HG03066 (cell line): ENCODE data around the gene DPY30.
A peak's percentile ranks its signal among the peaks of the same experiment; 100 is the strongest.

Experiments
- ATAC-seq: cut with Tn5 transposase; IDR thresholded peaks from one replicate; pipeline ENCODE4 v1.9.1; 2021; ENCODE audit warnings: low read depth; ENCODE audit not compliant: unreplicated experiment

Gene DPY30

DNA sequence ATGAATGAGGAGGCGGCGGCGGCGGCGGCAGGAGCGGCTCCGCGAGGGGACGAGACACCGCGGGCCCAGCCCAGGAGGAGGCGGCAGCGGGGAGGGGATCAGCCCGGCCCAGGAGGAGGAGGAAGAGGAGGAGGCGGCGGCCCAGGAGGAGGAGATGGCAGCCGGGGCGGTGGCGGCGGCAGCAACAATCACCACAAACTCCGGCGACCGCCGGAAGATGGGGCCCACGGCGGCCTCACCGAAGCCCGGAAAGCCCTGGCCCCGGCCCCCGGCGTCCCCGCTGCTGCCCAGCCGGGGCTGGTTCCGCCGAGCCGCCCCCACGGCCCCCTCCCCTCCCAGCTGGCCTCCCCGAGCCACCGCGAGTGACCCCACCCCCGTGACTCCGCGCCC is 29.3 kb downstream of the DPY30 start:
- ATAC-seq = peak; percentile 55

DNA sequence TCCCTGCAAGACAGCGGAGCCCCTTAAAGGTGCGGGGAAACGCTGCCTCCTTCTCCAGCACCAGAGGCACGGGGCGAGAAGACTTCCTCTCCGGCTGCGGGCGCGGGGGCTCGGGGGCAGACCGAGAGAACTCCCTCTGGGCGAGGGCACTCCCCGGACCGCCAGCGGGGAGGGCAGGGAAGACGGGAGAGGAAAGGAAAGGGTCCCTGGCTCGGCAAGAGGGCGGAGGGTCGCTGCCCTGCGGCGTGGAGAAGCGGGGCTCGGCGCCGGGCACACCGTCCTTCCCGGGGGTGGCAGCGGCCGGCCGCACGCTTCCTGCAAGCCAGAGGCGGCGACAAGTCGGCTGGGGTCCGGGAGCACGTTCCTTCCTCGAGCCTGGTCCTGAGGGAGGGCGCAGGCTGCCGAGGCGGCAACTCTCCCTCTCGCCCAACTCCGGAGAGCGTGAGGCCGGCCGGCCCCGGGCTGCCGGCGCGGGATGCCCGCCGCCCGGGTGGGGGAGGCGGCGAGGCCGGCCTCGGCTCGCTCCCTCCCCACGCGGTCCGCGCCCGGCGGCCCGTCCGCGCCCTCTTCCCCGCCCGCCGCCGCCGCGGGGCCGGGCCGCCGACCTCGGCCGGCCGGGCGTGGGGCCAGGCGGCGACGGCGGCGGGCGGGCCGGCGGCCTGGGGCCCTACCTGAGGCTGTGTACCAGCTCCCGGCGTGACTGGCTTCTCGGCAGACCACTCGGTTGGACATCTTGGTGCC is 29.9 kb downstream of the DPY30 start:
- peak; percentile 15 for ATAC-seq

DNA sequence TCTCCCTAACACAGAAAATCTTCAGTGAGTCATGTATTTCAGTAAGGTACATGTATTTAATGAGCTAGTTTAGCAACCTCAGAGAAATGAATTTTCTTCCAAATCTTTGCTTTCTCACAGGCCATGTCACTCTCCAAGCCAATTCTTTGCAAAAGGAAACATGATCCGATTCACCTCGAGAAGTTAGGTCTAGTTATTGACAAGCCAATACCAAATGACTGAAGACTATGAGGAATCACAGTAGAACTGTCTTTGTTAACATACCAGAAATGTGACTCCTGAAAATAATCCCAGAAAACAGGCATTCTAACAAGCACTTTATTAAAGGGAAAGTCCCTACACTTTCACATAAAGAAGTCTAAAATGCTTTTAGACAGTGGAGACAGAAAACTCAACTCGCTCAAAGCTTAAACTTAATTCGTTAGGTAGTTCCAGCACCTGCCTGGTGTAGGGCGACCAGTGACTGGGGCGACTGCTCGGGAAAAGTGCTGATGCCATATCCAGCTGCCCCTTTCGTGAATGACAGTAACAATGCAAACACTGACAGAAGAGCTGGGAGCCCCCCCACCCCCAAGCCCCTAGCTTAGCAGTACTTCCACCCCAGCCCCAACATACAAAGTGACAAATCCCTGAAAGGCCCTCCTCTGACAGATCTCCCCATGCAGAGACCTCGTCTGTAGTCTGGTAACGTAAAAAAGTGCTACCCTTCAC is 30.6 kb downstream of the DPY30 start:
- no peak for ATAC-seq

GRCh38 chr2:32007121-32007391 is 32.5 kb downstream of the DPY30 start:
- ATAC-seq = no peak

DNA sequence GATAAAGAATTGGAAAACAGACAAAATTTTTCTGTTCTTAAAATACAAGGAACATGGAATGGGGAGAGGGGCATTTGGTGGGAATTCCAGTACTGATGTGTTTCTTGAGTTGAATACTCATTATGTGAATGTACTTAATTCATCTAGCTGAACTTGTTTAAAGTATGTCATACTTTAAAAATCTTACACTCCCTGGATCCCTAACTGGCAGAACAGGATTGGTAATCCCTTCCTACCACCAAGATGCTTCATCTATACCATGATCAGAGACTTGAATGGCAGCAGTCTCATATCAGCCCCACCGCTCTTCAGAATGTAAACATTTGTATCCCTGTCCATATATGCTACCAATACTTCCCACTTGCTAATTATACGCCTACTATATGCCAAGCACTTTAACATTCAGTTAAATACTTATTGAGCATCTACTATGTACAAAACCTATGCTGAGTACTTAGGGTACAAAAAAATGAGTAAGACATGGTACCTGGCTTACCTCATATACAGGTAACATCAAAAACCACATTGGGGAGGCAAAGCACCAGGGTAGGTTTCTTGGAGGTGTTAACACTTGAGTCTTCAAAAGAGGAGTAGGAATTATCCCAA is 34.1 kb downstream of the DPY30 start:
- no peak for ATAC-seq

DNA sequence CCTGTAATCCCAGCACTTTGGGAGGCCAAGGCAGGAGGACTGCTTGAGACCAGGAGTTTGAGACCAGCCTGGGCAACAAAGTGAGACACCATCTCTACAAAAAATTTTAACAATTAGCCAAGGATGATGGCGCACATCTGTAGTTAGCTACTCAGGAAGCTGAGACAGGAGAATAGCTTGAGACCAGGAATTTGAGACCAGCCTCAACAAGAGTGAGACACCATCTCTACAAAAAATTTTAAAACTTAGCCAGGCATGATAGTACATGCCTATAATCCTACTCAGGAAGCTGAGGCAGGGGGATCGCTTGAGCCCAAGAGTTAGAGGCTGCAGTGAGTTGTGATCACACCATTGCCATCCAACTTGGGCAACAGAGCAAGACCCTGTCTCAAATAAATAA is 35.8 kb downstream of the DPY30 start:
- ATAC-seq = no peak

DNA sequence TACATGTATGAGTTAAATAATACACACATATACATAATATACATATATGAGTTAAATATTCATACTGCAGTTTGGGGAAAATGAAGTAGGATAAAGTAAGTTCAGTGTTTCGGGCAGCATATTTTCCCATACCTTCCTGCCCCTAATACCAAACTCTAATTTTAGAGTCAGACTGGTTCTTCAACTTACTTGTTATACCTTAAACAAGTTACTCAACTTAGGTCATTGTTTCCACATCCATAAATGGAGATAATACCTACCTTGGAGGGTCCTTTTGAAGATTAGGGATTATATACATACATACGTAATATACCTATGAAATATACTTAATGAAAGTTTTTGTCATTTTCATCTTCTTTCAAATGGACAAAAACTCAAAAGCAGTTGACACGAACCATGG is 37.2 kb downstream of the DPY30 start:
- ATAC-seq = no peak

DNA sequence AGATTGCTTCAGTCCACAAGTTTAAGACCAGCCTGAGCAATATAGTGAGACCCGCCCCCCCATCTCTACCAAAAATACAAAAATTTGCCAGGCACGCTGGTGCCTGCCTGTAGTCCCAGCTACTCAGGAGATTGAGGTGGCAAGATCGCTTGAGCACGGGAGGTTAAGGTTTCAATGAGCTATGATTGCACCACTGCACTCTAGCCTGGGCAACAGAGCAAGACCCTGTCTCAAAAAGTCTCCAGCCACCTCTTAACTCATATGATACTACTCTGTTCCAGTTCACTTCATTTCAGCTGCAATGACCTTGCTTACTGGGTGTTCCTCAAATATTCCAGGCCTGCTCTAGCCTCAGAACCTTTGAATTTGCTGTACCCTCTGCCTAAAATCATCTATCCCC is 40.2 kb downstream of the DPY30 start:
- no peak for ATAC-seq

DNA sequence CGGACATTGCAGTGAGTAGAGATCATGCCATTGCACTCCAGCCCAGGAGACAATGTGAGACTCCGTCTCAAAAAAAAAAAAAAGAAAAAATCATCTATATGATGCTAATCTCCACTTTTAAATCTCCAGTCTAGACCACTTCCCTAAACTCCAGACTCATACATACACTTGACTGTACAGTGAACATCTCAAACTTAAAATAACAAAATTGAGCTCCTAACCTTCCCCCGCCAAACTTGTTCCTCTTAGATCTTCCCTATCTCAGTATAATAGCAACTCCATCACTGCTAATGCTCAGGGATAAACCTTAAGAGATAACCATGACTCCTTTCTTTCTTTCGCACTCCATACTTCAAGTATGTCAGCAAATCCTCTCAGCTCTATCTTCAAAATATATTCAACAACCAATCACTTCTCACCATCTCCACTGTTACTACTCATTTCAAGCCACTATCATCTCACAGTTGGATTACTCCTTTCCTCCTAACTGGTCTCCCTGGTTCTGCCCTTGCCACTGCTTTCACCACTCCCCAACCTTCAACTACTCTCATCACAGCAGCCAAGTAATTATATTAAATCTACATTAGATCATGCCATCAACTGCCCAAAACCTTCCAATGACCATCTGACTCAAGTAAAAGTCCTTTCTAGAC is 40.7 kb downstream of the DPY30 start:
- no peak for ATAC-seq

DNA sequence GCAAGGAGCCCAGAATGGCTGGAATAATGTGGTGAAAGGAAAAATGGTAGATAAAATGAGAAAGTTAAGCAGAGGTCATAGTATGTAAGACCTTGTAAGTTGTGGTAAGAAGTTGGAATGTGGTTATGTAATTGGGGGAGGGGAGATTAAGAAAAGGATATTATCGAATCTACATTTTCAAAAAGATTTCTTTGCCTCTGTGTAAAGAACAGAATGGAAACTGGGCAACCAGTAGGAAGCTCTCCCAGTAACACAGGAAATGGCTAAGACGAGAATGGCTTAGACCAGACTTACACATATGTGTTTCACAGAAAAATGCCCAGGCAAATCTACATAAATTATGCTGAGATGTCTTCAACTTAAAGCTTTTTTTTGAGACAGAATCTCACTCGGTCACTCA is 42.0 kb downstream of the DPY30 start:
- ATAC-seq = no peak

DNA sequence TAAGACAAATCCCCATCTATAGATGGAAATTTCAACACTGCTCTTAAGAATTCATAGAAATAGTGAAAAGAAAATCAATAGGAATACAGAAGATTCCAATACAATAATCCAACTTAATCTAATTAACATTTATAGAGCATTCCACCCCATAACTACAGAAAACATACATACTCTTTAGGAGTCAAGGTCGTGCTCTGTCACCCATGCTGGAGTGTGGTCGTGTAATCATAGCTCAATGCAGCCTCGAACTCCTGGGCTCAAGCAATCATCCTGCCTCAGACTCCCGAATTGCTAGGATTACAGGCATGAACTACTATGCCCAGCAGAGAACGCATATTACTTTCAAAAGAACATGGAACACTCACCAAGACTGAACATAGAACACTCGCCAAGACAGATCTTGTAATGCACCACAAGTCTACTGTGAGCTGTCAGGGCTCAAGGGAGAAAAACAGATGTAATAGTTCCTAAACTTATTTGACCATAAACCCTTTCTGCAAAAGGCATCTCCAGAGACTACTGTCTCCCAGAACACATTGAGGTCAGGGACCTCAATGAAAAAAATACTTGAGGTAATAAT is 42.9 kb downstream of the DPY30 start:
- ATAC-seq = no peak

- ATAC-seq = no peak
These were observed 46.7 kb downstream of the DPY30 start for GRCh38 chr2:31992934-31993333.

DNA sequence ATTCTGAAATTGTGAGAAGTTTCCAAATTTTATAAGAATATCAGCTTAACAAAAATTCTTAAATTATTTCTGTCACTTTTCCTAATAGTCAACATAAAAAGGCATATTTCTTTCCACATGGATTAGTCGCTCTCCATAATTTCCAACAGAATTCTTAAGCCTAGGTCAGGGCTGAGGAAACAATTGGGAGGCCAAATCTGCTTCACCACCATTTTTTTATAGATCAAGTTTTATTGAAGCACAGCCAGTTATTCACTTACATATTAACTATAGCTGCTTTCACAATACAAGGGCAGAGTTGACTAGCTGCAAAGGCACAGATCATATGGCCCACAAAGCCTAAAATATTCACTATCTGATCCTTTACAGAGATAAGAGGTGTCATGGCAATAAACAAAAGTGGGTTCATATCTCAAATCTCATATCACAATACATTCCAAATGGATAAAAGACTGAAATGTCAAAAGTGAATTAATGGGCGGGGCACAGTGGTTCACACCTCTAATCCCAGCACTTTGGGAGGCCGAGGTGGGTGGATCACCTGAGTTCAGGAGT is 47.5 kb downstream of the DPY30 start:
- ATAC-seq = no peak

GRCh38 chr2:31989946-31990345 is 49.7 kb downstream of the DPY30 start:
- ATAC-seq = no peak

- no peak for ATAC-seq
These were observed 52.0 kb downstream of the DPY30 start for GRCh38 chr2:31987454-31988220.

DNA sequence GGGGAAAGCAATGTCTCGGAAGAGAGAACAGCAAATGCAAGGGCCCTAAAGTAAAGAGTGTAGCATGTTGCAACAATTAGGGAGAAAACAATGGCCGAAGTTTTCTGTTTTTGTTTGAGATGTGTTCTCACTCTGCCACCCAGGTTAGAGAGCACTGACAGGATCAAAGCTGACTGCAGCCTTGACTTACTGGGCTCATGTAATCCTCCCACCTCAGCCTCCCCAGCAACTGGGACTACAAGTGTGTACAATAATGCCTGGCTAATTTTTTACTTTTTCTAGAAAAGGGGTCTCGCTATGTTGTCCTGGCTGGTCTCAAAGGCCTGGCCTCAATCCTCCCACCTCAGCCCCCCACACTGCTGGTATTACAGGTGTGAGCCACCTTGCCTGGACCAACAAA is 52.7 kb downstream of the DPY30 start:
- ATAC-seq = no peak

DNA sequence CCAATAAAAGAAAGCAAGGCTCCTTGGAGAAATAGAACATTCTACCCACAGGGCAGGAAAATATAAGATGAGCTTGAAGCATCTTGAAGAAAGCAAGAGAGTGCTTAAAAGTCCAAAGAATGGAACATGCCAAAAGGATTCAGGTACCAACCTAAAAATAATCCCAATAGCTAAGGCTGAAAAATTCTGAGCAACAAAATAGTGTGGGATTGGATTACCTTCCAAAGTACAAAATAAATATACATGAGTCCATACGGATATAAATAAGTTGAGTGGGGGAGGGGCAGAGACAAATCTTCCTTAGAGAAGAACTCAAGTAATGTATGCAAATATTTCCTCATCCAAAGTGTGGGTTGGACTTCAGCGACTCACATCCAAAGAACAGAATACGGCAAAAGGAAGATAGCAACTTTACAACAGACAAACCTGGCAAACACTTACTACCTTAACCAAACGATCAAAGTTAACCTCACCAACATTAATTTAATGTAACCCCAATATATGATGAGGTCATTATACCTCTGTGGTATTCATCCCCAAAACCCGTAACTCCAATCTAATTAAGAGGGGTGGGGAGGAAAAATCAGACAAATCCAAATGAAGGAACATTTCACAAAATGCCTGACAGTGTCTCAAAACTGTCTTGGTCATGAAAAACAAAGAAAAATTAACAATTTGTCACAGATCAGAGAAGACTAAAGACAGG is 55.7 kb downstream of the DPY30 start:
- ATAC-seq = no peak

- ATAC-seq = peak; percentile 98
These were observed 58.8 kb downstream of the DPY30 start for GRCh38 chr2:31980674-31981356.

DNA sequence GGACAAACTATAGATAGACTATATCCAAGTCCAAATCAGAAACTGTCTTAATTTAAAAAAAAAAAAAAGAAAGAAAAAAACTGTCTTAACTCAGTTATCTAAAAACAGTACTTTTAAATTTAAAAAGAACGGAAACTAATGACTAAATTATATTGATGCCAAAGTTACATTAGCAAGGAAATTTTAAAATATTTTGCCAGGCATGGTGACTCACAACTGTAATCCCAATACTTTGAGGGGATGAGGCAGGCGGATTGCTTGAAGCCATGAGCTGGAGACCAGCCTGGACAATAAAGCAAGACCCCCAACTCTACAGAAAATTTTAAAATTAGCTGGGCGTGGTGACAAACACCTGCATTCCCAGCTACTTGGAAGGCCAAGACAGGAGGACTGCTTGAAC is 59.6 kb downstream of the DPY30 start:
- ATAC-seq = no peak
